HL-60 (cell line): ENCODE results near the gene DOCK9.

Source experiments
- DNase-seq, 2 experiments: peaks; one replicate each; pipeline ENCODE4 v3.0.0-alpha.2; 2010 to 2020; ENCODE audit warnings: low read depth in 1 of 2, low spot score in 1 of 2
- H3K27ac ChIP-seq: fragments of 250-450 bp; sonication (Bioruptor Pico); replicated peaks from 2 replicates; pipeline ENCODE4 v1.5.1; 2020; ENCODE audit warnings: mild to moderate bottlenecking, moderate library complexity
- H3K27me3 ChIP-seq: fragments of 250-450 bp; sonication (Bioruptor Pico); 2 replicates; pipeline ENCODE4 v1.5.1; 2021; ENCODE audit warnings: mild to moderate bottlenecking, moderate library complexity; ENCODE audit not compliant: insufficient read depth, poor library complexity, severe bottlenecking
- H3K4me3 ChIP-seq: replicated peaks from 2 replicates; pipeline ENCODE4 v1.5.1; 2011; ENCODE audit warnings: mild to moderate bottlenecking, control low read depth, low read length; ENCODE audit not compliant: insufficient read depth
- GABPA ChIP-seq: IDR thresholded peaks from 2 replicates; pipeline ENCODE4 v1.6.1; 2012; ENCODE audit warnings: low read depth
- POLR2AphosphoS5 ChIP-seq: IDR thresholded peaks from 2 replicates; pipeline ENCODE4 v1.6.1; 2012; ENCODE audit warnings: low read depth
- SPI1 ChIP-seq: IDR thresholded peaks from 2 replicates; pipeline ENCODE4 v1.6.1; 2012; ENCODE audit warnings: low read depth, mild to moderate bottlenecking, borderline replicate concordance
- TF ChIP-seq, protein P1 (sequence below): IDR thresholded peaks from one replicate; pipeline ENCODE4 v1.5.1; 2011; ENCODE audit warnings: low read length, control low read depth, inconsistent platforms; ENCODE audit not compliant: insufficient read depth
- TF ChIP-seq, protein P2 (sequence below): IDR thresholded peaks from 2 replicates; pipeline ENCODE4 v1.6.1; 2012; ENCODE audit warnings: low read depth; ENCODE audit not compliant: insufficient replicate concordance

Gene DOCK9

DNA sequence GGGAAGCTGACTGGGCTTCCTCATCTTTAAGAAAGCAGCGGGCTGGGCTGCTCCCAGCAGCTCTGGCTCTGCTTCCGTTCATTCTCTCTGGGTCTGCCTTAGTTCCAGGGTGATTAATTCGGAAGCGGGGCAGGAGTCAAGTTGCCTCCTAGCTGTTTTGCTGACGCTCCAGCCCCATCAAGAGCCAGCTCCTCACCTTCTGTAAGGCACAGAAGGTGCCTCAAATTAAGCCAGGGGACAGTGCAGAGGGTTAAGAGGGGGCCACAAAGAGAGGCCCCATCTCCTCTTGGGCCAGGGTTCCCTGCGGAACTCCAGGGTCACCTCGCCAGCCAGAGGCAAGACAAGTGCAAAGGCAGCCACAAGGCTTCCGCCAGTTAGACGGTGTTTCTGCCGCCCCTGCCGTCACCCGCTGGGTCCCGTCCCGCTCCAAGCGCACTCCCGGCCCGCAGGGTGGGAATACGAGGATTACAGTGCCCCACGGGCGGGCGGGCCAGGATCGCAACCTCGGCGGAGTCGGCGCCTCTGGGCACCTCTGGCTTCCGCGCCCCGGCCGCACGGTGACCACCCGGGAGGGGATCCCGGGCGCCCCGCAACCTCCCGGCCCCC, 225.9 kb downstream of the DOCK9 start:
- DNase-seq: no peak
- Histone ChIP-seq H3K4me3 (no peak overlapping the region), H3K27ac (no peak overlapping the region), H3K27me3 (peaks cover 41% of the 10 kb centered on the region)
- TF ChIP-seq POLR2AphosphoS5 (no peak), SPI1 (no peak)
- TF ChIP-seq, protein P1, sequence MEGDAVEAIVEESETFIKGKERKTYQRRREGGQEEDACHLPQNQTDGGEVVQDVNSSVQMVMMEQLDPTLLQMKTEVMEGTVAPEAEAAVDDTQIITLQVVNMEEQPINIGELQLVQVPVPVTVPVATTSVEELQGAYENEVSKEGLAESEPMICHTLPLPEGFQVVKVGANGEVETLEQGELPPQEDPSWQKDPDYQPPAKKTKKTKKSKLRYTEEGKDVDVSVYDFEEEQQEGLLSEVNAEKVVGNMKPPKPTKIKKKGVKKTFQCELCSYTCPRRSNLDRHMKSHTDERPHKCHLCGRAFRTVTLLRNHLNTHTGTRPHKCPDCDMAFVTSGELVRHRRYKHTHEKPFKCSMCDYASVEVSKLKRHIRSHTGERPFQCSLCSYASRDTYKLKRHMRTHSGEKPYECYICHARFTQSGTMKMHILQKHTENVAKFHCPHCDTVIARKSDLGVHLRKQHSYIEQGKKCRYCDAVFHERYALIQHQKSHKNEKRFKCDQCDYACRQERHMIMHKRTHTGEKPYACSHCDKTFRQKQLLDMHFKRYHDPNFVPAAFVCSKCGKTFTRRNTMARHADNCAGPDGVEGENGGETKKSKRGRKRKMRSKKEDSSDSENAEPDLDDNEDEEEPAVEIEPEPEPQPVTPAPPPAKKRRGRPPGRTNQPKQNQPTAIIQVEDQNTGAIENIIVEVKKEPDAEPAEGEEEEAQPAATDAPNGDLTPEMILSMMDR: no peak

DNA sequence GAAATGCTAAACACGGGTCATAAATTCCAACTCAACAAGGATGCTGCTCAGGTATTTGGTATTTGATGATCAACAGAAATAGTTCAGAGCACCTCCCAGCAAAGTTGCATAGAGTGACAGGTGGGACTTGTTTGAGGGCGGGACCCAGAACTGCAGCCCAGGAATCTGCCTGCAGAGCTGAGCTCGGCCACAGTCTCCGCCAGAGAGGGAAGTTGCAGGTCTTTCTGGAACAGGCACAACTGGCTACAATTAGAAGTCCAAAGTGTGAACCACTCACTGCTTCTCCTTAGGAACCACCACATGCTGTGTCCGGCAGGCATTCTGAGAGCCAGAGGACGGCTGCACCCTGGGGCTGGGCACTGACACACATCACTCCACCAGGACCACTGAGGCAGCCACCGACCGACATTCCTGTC, 226.5 kb downstream of the DOCK9 start:
- TF ChIP-seq GABPA (no peak), POLR2AphosphoS5 (no peak), SPI1 (no peak)
- TF ChIP-seq, protein P2, sequence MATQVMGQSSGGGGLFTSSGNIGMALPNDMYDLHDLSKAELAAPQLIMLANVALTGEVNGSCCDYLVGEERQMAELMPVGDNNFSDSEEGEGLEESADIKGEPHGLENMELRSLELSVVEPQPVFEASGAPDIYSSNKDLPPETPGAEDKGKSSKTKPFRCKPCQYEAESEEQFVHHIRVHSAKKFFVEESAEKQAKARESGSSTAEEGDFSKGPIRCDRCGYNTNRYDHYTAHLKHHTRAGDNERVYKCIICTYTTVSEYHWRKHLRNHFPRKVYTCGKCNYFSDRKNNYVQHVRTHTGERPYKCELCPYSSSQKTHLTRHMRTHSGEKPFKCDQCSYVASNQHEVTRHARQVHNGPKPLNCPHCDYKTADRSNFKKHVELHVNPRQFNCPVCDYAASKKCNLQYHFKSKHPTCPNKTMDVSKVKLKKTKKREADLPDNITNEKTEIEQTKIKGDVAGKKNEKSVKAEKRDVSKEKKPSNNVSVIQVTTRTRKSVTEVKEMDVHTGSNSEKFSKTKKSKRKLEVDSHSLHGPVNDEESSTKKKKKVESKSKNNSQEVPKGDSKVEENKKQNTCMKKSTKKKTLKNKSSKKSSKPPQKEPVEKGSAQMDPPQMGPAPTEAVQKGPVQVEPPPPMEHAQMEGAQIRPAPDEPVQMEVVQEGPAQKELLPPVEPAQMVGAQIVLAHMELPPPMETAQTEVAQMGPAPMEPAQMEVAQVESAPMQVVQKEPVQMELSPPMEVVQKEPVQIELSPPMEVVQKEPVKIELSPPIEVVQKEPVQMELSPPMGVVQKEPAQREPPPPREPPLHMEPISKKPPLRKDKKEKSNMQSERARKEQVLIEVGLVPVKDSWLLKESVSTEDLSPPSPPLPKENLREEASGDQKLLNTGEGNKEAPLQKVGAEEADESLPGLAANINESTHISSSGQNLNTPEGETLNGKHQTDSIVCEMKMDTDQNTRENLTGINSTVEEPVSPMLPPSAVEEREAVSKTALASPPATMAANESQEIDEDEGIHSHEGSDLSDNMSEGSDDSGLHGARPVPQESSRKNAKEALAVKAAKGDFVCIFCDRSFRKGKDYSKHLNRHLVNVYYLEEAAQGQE: no peak
- TF ChIP-seq, protein P1: no peak
- no peak for DNase-seq
- no peak overlapping the region for H3K4me3 ChIP-seq
- peaks cover 41% of the 10 kb centered on the region for H3K27me3 ChIP-seq
- H3K27ac ChIP-seq: no peak overlapping the region

DNA sequence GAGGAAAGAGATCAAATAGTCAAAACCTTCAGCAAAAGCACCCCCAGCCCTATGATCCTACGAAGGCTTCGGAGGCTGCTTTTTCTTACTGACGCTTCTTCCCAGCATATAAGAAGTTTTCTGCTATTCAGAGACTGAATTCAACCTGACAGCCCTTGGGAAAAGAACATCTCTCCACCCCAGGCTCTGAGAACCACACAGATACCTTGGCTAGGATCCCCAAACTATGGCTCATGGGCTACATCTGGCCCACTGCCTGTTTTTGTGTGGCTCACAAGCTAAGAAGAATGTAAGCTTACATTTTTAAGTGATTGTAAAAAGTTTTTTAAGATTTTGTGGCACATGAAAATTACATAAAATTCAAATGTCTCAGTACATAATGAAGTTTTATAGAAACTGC, 228.4 kb downstream of the DOCK9 start:
- Histone ChIP-seq H3K4me3 (no peak overlapping the region), H3K27me3 (peaks cover 39% of the 10 kb centered on the region), H3K27ac (no peak overlapping the region)
- TF ChIP-seq POLR2AphosphoS5 (no peak), GABPA (no peak), SPI1 (no peak)
- TF ChIP-seq, protein P1: no peak
- TF ChIP-seq, protein P2: no peak
- no peak for DNase-seq

DNA sequence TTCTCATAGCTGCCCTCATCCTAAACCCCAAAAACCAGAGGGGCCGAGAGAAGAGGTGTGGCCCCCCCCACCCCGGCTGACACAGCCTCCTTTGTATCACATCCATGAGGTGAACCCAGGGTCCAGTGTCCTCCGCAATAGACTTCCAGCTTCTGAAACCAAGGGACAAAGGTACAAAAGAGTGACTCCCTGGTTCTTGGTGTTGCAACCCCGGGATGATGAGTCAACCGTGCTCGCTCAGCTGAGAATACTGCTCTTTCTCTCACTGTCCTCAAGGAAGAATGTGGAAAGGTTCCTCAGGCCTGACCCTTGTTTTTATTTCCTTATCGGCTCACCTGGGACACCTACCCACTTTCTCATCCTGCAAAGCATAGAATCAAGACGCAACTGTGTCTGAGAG, 230.9 kb downstream of the DOCK9 start:
- TF ChIP-seq, protein P1: no peak
- TF ChIP-seq SPI1: no peak
- TF ChIP-seq, protein P2: no peak
- no peak for TF ChIP-seq POLR2AphosphoS5
- TF ChIP-seq GABPA: no peak
- DNase-seq: no peak
- Histone ChIP-seq H3K4me3 (no peak overlapping the region), H3K27me3 (peaks cover 20% of the 10 kb centered on the region), H3K27ac (no peak overlapping the region)
